Calu3 (cell line): ENCODE data around the gene TENM3. TPM values are rescaled to one million over a fixed set of nuclear protein-coding genes. Genes with fewer than 3 reads are reported as not detected.

Experiments used
- BruUV-seq: library from RNA; stranded (reverse); fragments of 400-500 nt; replicated peaks from 2 replicates; lab custom pipeline; 2021; lab: Mats Ljungman, UMichigan
- CTCF ChIA-PET: fragments of 300-600 bp; sonication (Branson Sonifier 250); formaldehyde crosslinking; loops from one replicate; lab custom pipeline; 2022; ENCODE audit warnings: antibody characterized with exemption; lab: Charles Lee
- DNase-seq: peaks from one replicate; pipeline ENCODE4 v3.0.0; 2022
- H3K27ac Mint-ChIP-seq: one replicate; pipeline ENCODE4 v1.8.0; 2022; ENCODE audit warnings: mixed read lengths; ENCODE audit not compliant: unreplicated experiment
- H3K27me3 Mint-ChIP-seq: one replicate; pipeline ENCODE4 v1.8.0; 2022; ENCODE audit warnings: mixed read lengths; ENCODE audit not compliant: unreplicated experiment
- H3K36me3 Mint-ChIP-seq: one replicate; pipeline ENCODE4 v1.8.0; 2022; ENCODE audit warnings: mild to moderate bottlenecking, moderate library complexity, mixed read lengths; ENCODE audit not compliant: insufficient read depth, unreplicated experiment
- H3K4me1 Mint-ChIP-seq: one replicate; pipeline ENCODE4 v1.8.0; 2022; ENCODE audit warnings: mild to moderate bottlenecking, low read depth, mixed read lengths; ENCODE audit not compliant: unreplicated experiment
- H3K4me3 Mint-ChIP-seq: one replicate; pipeline ENCODE4 v1.8.0; 2022; ENCODE audit warnings: mild to moderate bottlenecking, low read depth, moderate library complexity, mixed read lengths; ENCODE audit not compliant: unreplicated experiment
- H3K9me3 Mint-ChIP-seq: one replicate; pipeline ENCODE4 v1.8.0; 2022; ENCODE audit warnings: low read depth, mixed read lengths; ENCODE audit not compliant: unreplicated experiment
- intact Hi-C: fragments of 100-400 bp; cut with micrococcal nuclease; formaldehyde crosslinking; loops from one replicate; pipeline ENCODE4 v1.10.0; 2022; ENCODE audit not compliant: unreplicated experiment
- total RNA-seq: library from RNA; stranded (reverse); gene quantifications from 2 replicates; pipeline ENCODE4 v1.2.3, GENCODE V29; 2022
- TF ChIP-seq, protein P1 (sequence below): fragments of 200-600 bp; IDR thresholded peaks from one replicate; pipeline ENCODE4 v1.8.0; 2022; ENCODE audit warnings: antibody characterized with exemption; ENCODE audit not compliant: unreplicated experiment

The TENM3 gene
- total RNA-seq, 1 experiment from 2014 or later: 5.9 TPM

DNA sequence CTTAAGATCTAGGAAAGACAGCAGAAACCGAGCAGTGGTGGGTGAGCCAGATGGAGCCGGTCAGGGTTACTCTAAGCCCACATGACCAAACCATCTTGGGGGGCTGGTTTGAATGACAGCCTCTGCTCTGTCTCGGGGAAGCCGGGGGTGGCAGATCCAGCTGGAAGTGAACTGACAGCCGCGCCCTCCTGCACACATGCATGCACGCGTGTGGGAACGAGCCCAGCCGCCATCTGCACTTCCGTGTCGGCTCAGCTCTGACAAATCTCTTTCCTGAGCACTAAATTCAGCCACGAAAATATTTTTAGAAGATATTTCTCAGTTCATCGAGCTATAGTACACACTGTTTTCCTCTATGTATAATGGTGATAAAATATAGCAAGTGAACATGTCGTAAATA, 558.4 kb downstream of the TENM3 start:
- intact Hi-C loops: loop anchor here (10.0 kb wide), 2 partner anchors 717 to 1237 kb away; no protein-coding TSS in a partner anchor
- no TSS peak for BruUV-seq

DNA sequence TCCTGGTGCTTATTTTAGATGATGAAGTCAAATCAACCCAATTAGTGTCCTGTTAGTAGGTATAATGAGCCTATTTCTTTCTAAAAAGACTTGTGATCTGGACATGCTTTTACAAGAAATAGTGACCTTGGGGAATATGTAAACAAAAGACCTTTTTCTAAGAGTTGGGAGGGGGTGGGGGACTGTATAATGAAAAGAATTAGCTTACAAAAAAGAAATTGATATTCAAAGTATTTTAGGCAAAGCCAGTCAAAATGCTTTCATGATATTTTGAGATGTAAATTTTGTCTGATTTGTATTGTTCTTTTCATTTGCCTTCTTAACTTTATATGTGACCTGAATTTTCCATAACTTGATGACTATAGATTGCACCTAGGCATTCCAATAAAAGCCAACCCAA, 559.4 kb downstream of the TENM3 start:
- Mint-ChIP-seq H3K4me3 (no peak overlapping the region), H3K27me3 (no peaks in the 10 kb centered on the region), H3K9me3 (no peaks in the 10 kb centered on the region), H3K4me1 (no peaks in the 10 kb centered on the region), H3K36me3 (peaks cover 6% of the 10 kb centered on the region), H3K27ac (no peak overlapping the region)
- no peak for DNase-seq
- TF ChIP-seq, protein P1, sequence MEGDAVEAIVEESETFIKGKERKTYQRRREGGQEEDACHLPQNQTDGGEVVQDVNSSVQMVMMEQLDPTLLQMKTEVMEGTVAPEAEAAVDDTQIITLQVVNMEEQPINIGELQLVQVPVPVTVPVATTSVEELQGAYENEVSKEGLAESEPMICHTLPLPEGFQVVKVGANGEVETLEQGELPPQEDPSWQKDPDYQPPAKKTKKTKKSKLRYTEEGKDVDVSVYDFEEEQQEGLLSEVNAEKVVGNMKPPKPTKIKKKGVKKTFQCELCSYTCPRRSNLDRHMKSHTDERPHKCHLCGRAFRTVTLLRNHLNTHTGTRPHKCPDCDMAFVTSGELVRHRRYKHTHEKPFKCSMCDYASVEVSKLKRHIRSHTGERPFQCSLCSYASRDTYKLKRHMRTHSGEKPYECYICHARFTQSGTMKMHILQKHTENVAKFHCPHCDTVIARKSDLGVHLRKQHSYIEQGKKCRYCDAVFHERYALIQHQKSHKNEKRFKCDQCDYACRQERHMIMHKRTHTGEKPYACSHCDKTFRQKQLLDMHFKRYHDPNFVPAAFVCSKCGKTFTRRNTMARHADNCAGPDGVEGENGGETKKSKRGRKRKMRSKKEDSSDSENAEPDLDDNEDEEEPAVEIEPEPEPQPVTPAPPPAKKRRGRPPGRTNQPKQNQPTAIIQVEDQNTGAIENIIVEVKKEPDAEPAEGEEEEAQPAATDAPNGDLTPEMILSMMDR: no peak
- intact Hi-C loops: loop anchor here (10.0 kb wide), 2 partner anchors 718 to 1238 kb away; no protein-coding TSS in a partner anchor
- CTCF ChIA-PET: no interaction called here
- BruUV-seq: no TSS peak

More for the DNA sequence above, 558.4 kb downstream of the TENM3 start:
- DNase-seq: no peak
- H3K9me3 Mint-ChIP-seq: no peaks in the 10 kb centered on the region
- CTCF ChIA-PET: interaction anchor here (0.6 kb wide), 1 partner anchor 26 kb away, joined by 3 read pairs; no protein-coding TSS in a partner anchor
- no peak overlapping the region for H3K27ac Mint-ChIP-seq
- no peak overlapping the region for H3K4me3 Mint-ChIP-seq
- no peaks in the 10 kb centered on the region for H3K27me3 Mint-ChIP-seq
- no peaks in the 10 kb centered on the region for H3K4me1 Mint-ChIP-seq
- TF ChIP-seq, protein P1: no peak
- peaks cover 4% of the 10 kb centered on the region for H3K36me3 Mint-ChIP-seq

DNA sequence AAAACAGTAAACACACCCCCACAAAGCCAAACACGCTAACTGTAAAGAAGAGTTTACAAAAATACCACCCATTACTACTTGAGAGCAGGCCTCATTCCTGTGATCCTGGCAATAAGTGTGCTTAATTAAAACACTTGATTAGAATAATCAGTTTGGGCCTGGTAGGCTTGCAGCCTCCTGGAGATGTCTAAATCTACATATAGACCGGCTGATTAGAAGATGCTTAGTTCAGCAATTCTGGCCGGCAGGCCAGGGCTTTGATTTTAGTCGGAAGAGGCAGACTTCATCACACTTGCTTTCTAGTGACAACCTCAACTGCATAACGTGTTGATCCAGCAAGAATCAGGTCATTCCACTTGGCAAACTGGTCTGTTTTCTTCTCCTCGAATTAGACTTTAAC, 560.0 kb downstream of the TENM3 start:
- CTCF ChIA-PET: no interaction called here
- Mint-ChIP-seq H3K27me3 (no peaks in the 10 kb centered on the region), H3K36me3 (peaks cover 6% of the 10 kb centered on the region), H3K4me1 (no peaks in the 10 kb centered on the region), H3K27ac (no peak overlapping the region), H3K4me3 (no peak overlapping the region), H3K9me3 (no peaks in the 10 kb centered on the region)
- TF ChIP-seq, protein P1: no peak
- DNase-seq: no peak
- BruUV-seq: no TSS peak
- intact Hi-C loops: loop anchor here (10.0 kb wide), 2 partner anchors 718 to 1238 kb away; no protein-coding TSS in a partner anchor

DNA sequence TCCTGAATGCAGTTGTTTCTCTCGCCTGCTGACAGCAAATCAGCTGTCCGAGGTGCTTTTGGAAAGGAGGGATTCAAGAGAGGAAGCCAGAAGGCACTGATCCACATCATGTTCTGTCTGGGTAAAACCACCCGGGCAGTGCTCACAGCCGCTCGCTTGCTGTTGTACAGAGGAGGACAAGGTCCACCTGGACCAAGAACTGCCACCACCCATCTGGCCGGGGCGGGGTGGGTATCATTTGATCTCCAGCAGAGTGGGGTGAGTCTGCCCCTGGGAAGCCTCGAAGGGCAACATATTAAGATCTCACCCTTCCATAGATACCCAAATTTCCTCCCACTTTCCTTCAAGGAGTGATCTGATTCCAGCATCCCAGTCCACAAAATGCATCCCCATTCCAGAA, 560.9 kb downstream of the TENM3 start:
- no peak overlapping the region for H3K4me3 Mint-ChIP-seq
- no peaks in the 10 kb centered on the region for H3K9me3 Mint-ChIP-seq
- H3K4me1 Mint-ChIP-seq: no peaks in the 10 kb centered on the region
- intact Hi-C loops: loop anchor here (10.0 kb wide), 2 partner anchors 719 to 1239 kb away; no protein-coding TSS in a partner anchor
- H3K36me3 Mint-ChIP-seq: peaks cover 6% of the 10 kb centered on the region
- CTCF ChIA-PET: no interaction called here
- H3K27ac Mint-ChIP-seq: no peak overlapping the region
- DNase-seq: no peak
- no peaks in the 10 kb centered on the region for H3K27me3 Mint-ChIP-seq
- TF ChIP-seq, protein P1: no peak
- no TSS peak for BruUV-seq
